ENCODE data around the gene SLC46A2.

The SLC46A2 gene

DNA sequence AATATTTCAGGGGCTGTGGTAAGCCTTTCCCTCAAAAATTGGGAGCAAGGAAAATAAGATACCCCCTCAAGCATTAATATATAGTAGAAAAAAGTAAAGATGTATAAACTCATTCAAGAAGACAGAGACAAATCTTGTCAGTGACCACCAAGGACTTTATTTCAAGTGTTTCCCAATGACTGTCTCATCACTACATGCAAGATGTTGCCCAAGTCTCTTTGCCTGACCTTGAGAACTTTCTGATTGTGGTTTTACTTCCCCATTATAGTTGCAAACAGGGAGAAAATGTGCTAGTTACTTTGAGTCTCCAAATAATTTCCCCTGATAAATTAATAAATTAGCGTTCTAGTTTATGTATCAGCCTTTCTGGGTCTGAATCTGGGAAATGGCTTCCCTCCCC, 4.0 kb upstream of the SLC46A2 start:
- in situ Hi-C loops (cut with HindIII; ENCODE audit: low pct_ligation_motif_present, low sequenced_read_pairs): no loop called here
- no peak for TF ChIP-seq CTCF (IDR thresholded peaks at IDR 0.05; ENCODE audit: low read depth, low read length, missing control alignments)

DNA sequence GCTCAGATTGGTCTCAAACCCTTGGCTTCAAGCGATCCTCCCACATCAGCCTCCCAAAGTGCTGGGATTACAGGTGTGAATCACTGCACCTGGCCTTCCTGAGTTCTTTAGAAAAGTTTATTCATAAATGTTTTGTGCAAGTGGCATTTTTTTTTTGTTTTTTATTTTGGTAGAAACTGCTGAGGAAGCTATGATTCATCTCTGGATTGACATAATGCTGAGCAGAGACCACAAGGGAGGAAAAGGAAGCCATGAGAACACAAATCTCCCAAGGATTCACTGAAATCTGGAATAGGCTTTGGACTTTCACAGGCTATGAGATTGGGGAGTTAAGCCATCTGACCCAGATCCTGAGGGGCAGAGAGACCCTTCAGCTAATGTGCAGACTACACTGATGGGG, 3.4 kb upstream of the SLC46A2 start:
- TF ChIP-seq CTCF (IDR thresholded peaks at IDR 0.05; ENCODE audit: low read depth, low read length, missing control alignments): no peak
- H3K27me3 ChIP-seq (replicated peaks): peaks cover 16% of the 10 kb centered on the region
- H3K27ac ChIP-seq: no peak overlapping the region
- peak; percentile 16 for DNase-seq
- in situ Hi-C loops (cut with HindIII; ENCODE audit: low pct_ligation_motif_present, low sequenced_read_pairs): no loop called here
- H3K36me3 ChIP-seq (replicated peaks): no peaks in the 10 kb centered on the region
- H3K4me3 ChIP-seq (ENCODE audit: low read depth, low read length): no peak overlapping the region

More for the DNA sequence above, 4.0 kb upstream of the SLC46A2 start:
- no peak for DNase-seq
- Histone ChIP-seq H3K4me3 (ENCODE audit: low read depth, low read length) (no peak overlapping the region), H3K27me3 (replicated peaks) (peaks cover 16% of the 10 kb centered on the region), H3K36me3 (replicated peaks) (no peaks in the 10 kb centered on the region), H3K27ac (no peak overlapping the region)

GRCh38 chr9:112892981-112893380, 2.3 kb upstream of the SLC46A2 start:
- TF ChIP-seq CTCF (IDR thresholded peaks at IDR 0.05; ENCODE audit: low read depth, low read length, missing control alignments): no peak
- peaks cover 16% of the 10 kb centered on the region for H3K27me3 ChIP-seq (replicated peaks)
- no peaks in the 10 kb centered on the region for H3K36me3 ChIP-seq (replicated peaks)
- H3K4me3 ChIP-seq (ENCODE audit: low read depth, low read length): no peak overlapping the region
- in situ Hi-C loops (cut with HindIII; ENCODE audit: low pct_ligation_motif_present, low sequenced_read_pairs): no loop called here
- no peak for DNase-seq
- no peak overlapping the region for H3K27ac ChIP-seq

DNA sequence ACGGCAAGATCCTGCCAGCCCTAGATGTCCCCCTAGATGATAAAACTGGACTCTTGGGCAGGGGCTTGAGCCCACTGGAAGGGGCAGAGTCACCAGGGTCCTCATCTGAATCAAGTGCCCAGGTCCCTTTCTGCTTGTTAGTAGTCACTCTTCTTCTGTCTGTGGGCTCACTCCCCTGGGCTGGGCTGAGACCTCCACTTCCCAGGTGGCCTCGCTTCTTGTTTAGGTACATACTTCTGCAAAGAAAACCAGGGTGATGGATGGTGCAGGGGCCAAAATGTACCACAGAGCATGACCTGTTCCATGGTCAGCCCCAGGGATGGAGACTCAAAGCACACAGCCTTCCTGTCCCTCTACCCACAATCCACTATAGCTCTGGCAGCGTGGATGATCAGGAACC, 845 bp upstream of the SLC46A2 start:
- Histone ChIP-seq H3K27ac (no peak overlapping the region), H3K36me3 (replicated peaks) (no peaks in the 10 kb centered on the region), H3K27me3 (replicated peaks) (peaks cover 16% of the 10 kb centered on the region), H3K4me3 (ENCODE audit: low read depth, low read length) (no peak overlapping the region)
- TF ChIP-seq CTCF (IDR thresholded peaks at IDR 0.05; ENCODE audit: low read depth, low read length, missing control alignments): no peak
- no peak for DNase-seq
- in situ Hi-C loops (cut with HindIII; ENCODE audit: low pct_ligation_motif_present, low sequenced_read_pairs): no loop called here

- in situ Hi-C loops (cut with HindIII; ENCODE audit: low pct_ligation_motif_present, low sequenced_read_pairs): no loop called here
- no peak for DNase-seq
- peak; percentile 24 for TF ChIP-seq CTCF (IDR thresholded peaks at IDR 0.05; ENCODE audit: low read depth, low read length, missing control alignments)
- no peaks in the 10 kb centered on the region for H3K36me3 ChIP-seq (replicated peaks)
- H3K27me3 ChIP-seq (replicated peaks): peaks cover 16% of the 10 kb centered on the region
- H3K4me3 ChIP-seq (ENCODE audit: low read depth, low read length): no peak overlapping the region
- no peak overlapping the region for H3K27ac ChIP-seq
Measured at GRCh38 chr9:112887381-112887780, 3.3 kb downstream of the SLC46A2 start.

DNA sequence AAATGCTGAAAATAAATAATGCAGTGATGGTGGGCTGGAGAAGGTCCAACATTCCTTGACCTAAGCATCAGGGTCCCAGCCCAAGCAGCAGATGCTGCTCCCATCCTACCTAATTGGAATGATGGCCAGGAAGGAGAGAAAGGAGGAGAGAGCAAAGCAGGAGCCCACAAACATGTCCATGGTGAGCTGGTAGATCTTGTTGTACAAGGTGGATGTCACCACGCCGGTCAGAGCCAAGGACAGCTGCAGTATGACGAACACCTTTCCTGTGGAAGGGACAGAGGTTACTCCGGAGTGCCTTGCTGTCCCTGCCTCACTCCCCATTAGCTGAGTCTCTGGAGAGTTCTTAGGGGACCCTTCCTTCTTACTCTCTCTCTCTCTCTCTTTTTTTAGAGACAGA, 4.3 kb downstream of the SLC46A2 start:
- no peaks in the 10 kb centered on the region for H3K36me3 ChIP-seq (replicated peaks)
- DNase-seq: no peak
- H3K27me3 ChIP-seq (replicated peaks): peaks cover 15% of the 10 kb centered on the region
- in situ Hi-C loops (cut with HindIII; ENCODE audit: low pct_ligation_motif_present, low sequenced_read_pairs): no loop called here
- no peak overlapping the region for H3K27ac ChIP-seq
- no peak overlapping the region for H3K4me3 ChIP-seq (ENCODE audit: low read depth, low read length)
- no peak for TF ChIP-seq CTCF (IDR thresholded peaks at IDR 0.05; ENCODE audit: low read depth, low read length, missing control alignments)

Measured in brain microvascular endothelial cell (primary cell).